ENCODE data around the gene KEAP1.
"Not testable (repeated sequence)": the region's sequence is repeated elsewhere in the genome, so short reads cannot be mapped to it uniquely, and the experiment has no call there.

Gene KEAP1

GRCh38 chr19:10546817-10547216, 43.7 kb upstream of the KEAP1 start:
- TF ChIP-seq CTCF (IDR thresholded peaks at IDR 0.05; ENCODE audit: insufficient read depth, missing control alignments): no peak
- FAIRE-seq: no peak

DNA sequence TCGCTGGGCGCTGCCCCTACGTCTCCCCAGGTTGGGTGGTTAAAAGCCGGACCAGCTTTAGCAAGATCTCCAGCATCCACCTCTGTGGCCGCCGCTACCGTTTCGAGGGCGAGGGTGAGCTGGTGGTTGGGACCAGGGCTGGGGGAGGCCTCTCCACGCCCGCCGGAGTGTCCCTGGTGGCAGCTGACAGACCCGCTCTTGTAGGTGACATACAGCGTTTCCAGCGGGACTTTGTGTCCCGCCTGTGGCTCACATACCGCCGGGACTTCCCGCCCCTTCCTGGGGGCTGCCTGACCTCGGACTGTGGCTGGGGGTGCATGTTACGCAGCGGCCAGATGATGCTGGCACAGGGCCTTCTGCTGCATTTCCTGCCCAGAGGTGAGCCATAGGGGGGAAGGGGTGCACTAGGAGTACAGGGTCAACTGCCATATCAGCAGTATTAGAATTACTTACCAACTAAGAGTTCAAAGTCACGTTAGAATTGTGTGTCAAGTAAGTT, 41.6 kb upstream of the KEAP1 start:
- DNase-seq (ENCODE audit: insufficient read length, low spot score) (no peak), FAIRE-seq (no peak)
- no peak for TF ChIP-seq CTCF (IDR thresholded peaks at IDR 0.05; ENCODE audit: insufficient read depth, missing control alignments)

More at GRCh38 chr19:10546817-10547216, 43.7 kb upstream of the KEAP1 start:
- no peak for DNase-seq (ENCODE audit: insufficient read length, low spot score)

- DNase-seq (ENCODE audit: insufficient read length, low spot score): no peak
- FAIRE-seq: no peak
Measured at GRCh38 chr19:10544242-10544752, 41.1 kb upstream of the KEAP1 start.

GRCh38 chr19:10543420-10544241, 40.5 kb upstream of the KEAP1 start, which contains the start of gene ATG4D:
TSS of gene ATG4D (plus strand) at chr19:10543904. CDS start at chr19:10544091, 187 bp downstream.
- no peak for TF ChIP-seq CTCF (IDR thresholded peaks at IDR 0.05; ENCODE audit: insufficient read depth, missing control alignments)
- DNase-seq (ENCODE audit: insufficient read length, low spot score) (peak; percentile 98), FAIRE-seq (no peak)

More at GRCh38 chr19:10544242-10544752, 41.1 kb upstream of the KEAP1 start:
- no peak for TF ChIP-seq CTCF (IDR thresholded peaks at IDR 0.05; ENCODE audit: insufficient read depth, missing control alignments)

- DNase-seq (ENCODE audit: insufficient read length, low spot score): no peak
- TF ChIP-seq CTCF (IDR thresholded peaks at IDR 0.05; ENCODE audit: insufficient read depth, missing control alignments): no peak
Measured at GRCh38 chr19:10543059-10543419, 39.9 kb upstream of the KEAP1 start.

GRCh38 chr19:10539016-10539415, 35.9 kb upstream of the KEAP1 start:
- not testable (repeated sequence) for DNase-seq (ENCODE audit: insufficient read length, low spot score); FAIRE-seq

More at GRCh38 chr19:10543059-10543419, 39.9 kb upstream of the KEAP1 start:
- no peak for FAIRE-seq

DNA sequence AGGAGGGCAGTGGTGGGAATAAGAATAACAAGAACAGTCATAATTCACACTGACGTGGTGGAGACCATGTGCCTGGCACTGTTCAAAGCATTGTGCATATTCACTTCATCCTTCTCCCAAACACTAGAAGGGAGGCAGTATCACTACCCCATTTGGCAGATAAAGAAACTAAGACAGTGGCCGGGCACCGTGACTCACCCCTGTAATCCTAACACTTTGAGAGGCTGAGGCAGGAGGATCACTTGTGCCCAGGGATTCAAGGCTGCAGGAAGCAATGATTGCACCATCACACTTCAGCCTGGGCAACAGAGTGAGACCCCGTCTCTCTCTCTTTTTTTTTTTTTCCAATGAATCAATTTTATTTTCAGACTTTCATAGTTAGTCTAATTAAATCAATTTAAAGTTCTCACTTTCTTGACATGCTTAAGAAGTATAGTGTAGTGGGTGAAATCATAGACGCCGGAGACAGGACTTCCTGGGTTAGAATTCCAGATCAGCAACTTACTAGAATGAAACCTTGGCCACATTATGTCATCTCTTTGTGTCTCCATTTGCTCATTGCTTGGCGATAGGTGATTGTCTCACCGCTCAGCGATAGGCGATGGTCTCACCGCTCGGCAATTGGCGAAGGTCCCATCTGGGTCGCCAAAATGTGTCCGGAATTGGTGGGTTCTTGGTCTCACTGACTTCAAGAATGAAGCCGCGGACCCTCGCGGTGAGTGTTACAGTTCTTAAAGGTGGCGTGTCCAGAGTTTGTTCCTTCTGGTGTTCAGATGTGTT, 35.2 kb upstream of the KEAP1 start:
- no peak for TF ChIP-seq CTCF (IDR thresholded peaks at IDR 0.05; ENCODE audit: insufficient read depth, missing control alignments)
- DNase-seq (ENCODE audit: insufficient read length, low spot score) (peak; percentile 7), FAIRE-seq (no peak)

All from D721Med (cell line).